Airway epithelial cell (primary cell): ENCODE measurements around the gene TTC36. TPM values are rescaled to one million over a fixed set of nuclear protein-coding genes. Genes with fewer than 3 reads are reported as not detected.

Experiments used
- total RNA-seq: library from RNA; depleted of rRNA; stranded (reverse); fragments of >200 nt; gene quantifications from 2 replicates; pipeline ENCODE4 v1.2.3, GENCODE V29; 2015

The TTC36 gene, protein sequence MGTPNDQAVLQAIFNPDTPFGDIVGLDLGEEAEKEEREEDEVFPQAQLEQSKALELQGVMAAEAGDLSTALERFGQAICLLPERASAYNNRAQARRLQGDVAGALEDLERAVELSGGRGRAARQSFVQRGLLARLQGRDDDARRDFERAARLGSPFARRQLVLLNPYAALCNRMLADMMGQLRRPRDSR
- 0.71 and 3.3 TPM in 2 replicates for total RNA-seq

DNA sequence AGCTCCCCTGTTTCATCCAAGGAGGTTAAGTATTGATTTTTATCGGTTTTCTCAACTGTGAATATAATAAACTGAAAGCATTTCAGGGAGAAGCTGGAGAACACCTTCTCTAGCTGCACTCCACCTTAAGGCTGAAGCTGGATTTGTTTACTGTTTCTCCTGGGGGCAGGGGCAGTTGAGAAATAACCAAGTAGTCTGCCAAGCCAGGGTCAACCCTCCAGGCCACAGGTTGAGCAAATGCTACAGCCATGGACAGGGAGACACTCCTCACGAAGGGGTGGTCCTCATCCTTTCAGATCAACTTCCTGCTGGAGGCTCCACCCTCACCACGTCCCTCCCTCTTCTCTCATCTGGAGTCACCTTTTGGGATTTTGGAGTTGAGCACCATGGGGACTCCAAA lies at the start of gene TTC36:
Gene TTC36, plus strand, starts transcription at position 366 of the 400 bp plus-strand sequence. Its CDS starts 21 bp downstream, at position 387.

GRCh38 chr11:118530683-118531596 lies 3.7 kb downstream of the TTC36 start, which contains the start of gene TMEM25:
Gene TMEM25 (plus strand): TSS chr11:118531192. CDS start chr11:118531802, 610 bp downstream.

GRCh38 chr11:118572061-118572980 lies 45.0 kb downstream of the TTC36 start, which contains the start of gene ARCN1:
Gene ARCN1 (plus strand): TSS chr11:118572409. CDS start chr11:118572548, 139 bp downstream.

Other genes starting within 250 kb of the TTC36 start
- gene CD3E, start 222.7 kb upstream of the TTC36 start, total RNA-seq = not detected in 2 replicates
- not detected in 2 replicates for gene CD3D, start 184.8 kb upstream of the TTC36 start, total RNA-seq
- gene CD3G, start 183.1 kb upstream of the TTC36 start, total RNA-seq = not detected in 2 replicates
- 22.4 and 32.5 TPM in 2 replicates for gene UBE4A, start 167.9 kb upstream of the TTC36 start, total RNA-seq
- 64.5 and 68.8 TPM in 2 replicates for gene ATP5MG, start 125.9 kb upstream of the TTC36 start, total RNA-seq
- gene KMT2A, start 91.0 kb upstream of the TTC36 start, total RNA-seq = 13.2 and 23.0 TPM in 2 replicates
- gene TMEM25, start 3.7 kb downstream of the TTC36 start, total RNA-seq = 32.8 and 40.8 TPM in 2 replicates
- gene IFT46, start 38.5 kb downstream of the TTC36 start, total RNA-seq = 17.9 and 20.5 TPM in 2 replicates
- 84.0 and 111 TPM in 2 replicates for gene ARCN1, start 44.9 kb downstream of the TTC36 start, total RNA-seq
- 51.1 and 54.2 TPM in 2 replicates for gene PHLDB1, start 80.1 kb downstream of the TTC36 start, total RNA-seq
- not detected in 2 replicates for gene TREH, start 152.2 kb downstream of the TTC36 start, total RNA-seq